ENCODE results near the gene MASP1.

The MASP1 gene

GRCh38 chr3:187295316-187296034 lies 3.9 kb upstream of the MASP1 start:
- DNase-seq (ENCODE audit: low read depth in 3 of 3, low spot score in 1 of 3), result no peak

- DNase-seq (ENCODE audit: low read depth in 3 of 3, low spot score in 1 of 3), result no peak
Measured at GRCh38 chr3:187293516-187294430, 2.2 kb upstream of the MASP1 start.

GRCh38 chr3:187292631-187293515 lies 1.3 kb upstream of the MASP1 start:
- DNase-seq (ENCODE audit: low read depth in 3 of 3, low spot score in 1 of 3), result no peak

GRCh38 chr3:187292181-187292580 lies 644 bp upstream of the MASP1 start:
- no peak for DNase-seq (ENCODE audit: low read depth in 3 of 3, low spot score in 1 of 3)

- DNase-seq (ENCODE audit: low read depth in 3 of 3, low spot score in 1 of 3), result no peak
Measured at GRCh38 chr3:187291001-187291511, 481 bp downstream of the MASP1 start.

- DNase-seq (ENCODE audit: low read depth in 3 of 3, low spot score in 1 of 3), result no peak
Measured at GRCh38 chr3:187290503-187290902, 1.0 kb downstream of the MASP1 start.

GRCh38 chr3:187288855-187289605 lies 2.5 kb downstream of the MASP1 start:
- DNase-seq (ENCODE audit: low read depth in 3 of 3, low spot score in 1 of 3), result no peak

GRCh38 chr3:187288131-187288854 lies 3.2 kb downstream of the MASP1 start:
- no peak for DNase-seq (ENCODE audit: low read depth in 3 of 3, low spot score in 1 of 3)

- no peak for DNase-seq (ENCODE audit: low read depth in 3 of 3, low spot score in 1 of 3)
Measured at GRCh38 chr3:187287256-187287655, 4.3 kb downstream of the MASP1 start.

- no peak for DNase-seq (ENCODE audit: low read depth in 3 of 3, low spot score in 1 of 3)
Measured at GRCh38 chr3:187286467-187287059, 5.0 kb downstream of the MASP1 start.

- DNase-seq (ENCODE audit: low read depth in 3 of 3, low spot score in 1 of 3), result no peak
Measured at GRCh38 chr3:187281191-187281714, 10.3 kb downstream of the MASP1 start.

GRCh38 chr3:187280644-187281043 lies 10.9 kb downstream of the MASP1 start:
- DNase-seq (ENCODE audit: low read depth in 3 of 3, low spot score in 1 of 3), result no peak

- no peak for DNase-seq (ENCODE audit: low read depth in 3 of 3, low spot score in 1 of 3)
Measured at GRCh38 chr3:187277129-187277462, 14.4 kb downstream of the MASP1 start.

GRCh38 chr3:187276397-187277128 lies 15.0 kb downstream of the MASP1 start:
- no peak for DNase-seq (ENCODE audit: low read depth in 3 of 3, low spot score in 1 of 3)

GRCh38 chr3:187274977-187275338 lies 16.6 kb downstream of the MASP1 start:
- no peak for DNase-seq (ENCODE audit: low read depth in 3 of 3, low spot score in 1 of 3)

- DNase-seq (ENCODE audit: low read depth in 3 of 3, low spot score in 1 of 3), result no peak
Measured at GRCh38 chr3:187274315-187274976, 17.1 kb downstream of the MASP1 start.

GRCh38 chr3:187271582-187271981 lies 20.0 kb downstream of the MASP1 start:
- DNase-seq (ENCODE audit: low read depth in 3 of 3, low spot score in 1 of 3), result no peak

- DNase-seq (ENCODE audit: low read depth in 3 of 3, low spot score in 1 of 3), result no peak
Measured at GRCh38 chr3:187269486-187269885, 22.1 kb downstream of the MASP1 start.

Data from stimulated activated CD4-positive, alpha-beta T cell treated with anti-CD3 and anti-CD28 coated beads, TNF-alpha, amount 100 ng/mL, for 1 hour (primary cell).